Ishikawa (cell line): ENCODE data around the gene GPR89A.

Source experiments
- CEBPB ChIP-seq: IDR thresholded peaks from 2 replicates; pipeline ENCODE4 v1.6.1; 2012
- CREB1 ChIP-seq: IDR thresholded peaks from 2 replicates; pipeline ENCODE4 v1.6.1; 2012; ENCODE audit warnings: low read depth
- EGR1 ChIP-seq: IDR thresholded peaks from 2 replicates; pipeline ENCODE4 v1.6.1; 2012
- EP300 ChIP-seq: IDR thresholded peaks from 2 replicates; pipeline ENCODE4 v1.6.1; 2012; ENCODE audit warnings: borderline replicate concordance
- FOXM1 ChIP-seq: IDR thresholded peaks from 2 replicates; pipeline ENCODE4 v1.6.1; 2012; ENCODE audit warnings: low read depth, borderline replicate concordance
- MAX ChIP-seq: IDR thresholded peaks from 2 replicates; pipeline ENCODE4 v1.6.1; 2012
- NFIC ChIP-seq: IDR thresholded peaks from 2 replicates; pipeline ENCODE4 v1.6.1; 2012
- RAD21 ChIP-seq: IDR thresholded peaks from 2 replicates; pipeline ENCODE4 v1.6.1; 2012; ENCODE audit warnings: low read depth
- REST ChIP-seq: IDR thresholded peaks from 2 replicates; pipeline ENCODE4 v1.6.1; 2012; ENCODE audit warnings: low read depth, mild to moderate bottlenecking
- TAF1 ChIP-seq: IDR thresholded peaks from 2 replicates; pipeline ENCODE4 v1.6.1; 2012; ENCODE audit warnings: low read depth, mild to moderate bottlenecking
- TCF12 ChIP-seq: IDR thresholded peaks from 2 replicates; pipeline ENCODE4 v1.6.1; 2012; ENCODE audit warnings: low read depth
- TEAD4 ChIP-seq: IDR thresholded peaks from 2 replicates; pipeline ENCODE4 v1.6.1; 2012
- USF1 ChIP-seq: IDR thresholded peaks from 2 replicates; pipeline ENCODE4 v1.6.1; 2012
- YY1 ChIP-seq: IDR thresholded peaks from 2 replicates; pipeline ENCODE4 v1.6.1; 2012; ENCODE audit warnings: low read depth
- ZBTB7A ChIP-seq: IDR thresholded peaks from 2 replicates; pipeline ENCODE4 v1.6.1; 2012; ENCODE audit warnings: low read depth

GPR89A gene

GRCh38 chr1:145711213-145711651 lies 103.4 kb downstream of the GPR89A start:
- TF ChIP-seq TAF1 = no peak
- no peak for TF ChIP-seq ZBTB7A
- TF ChIP-seq YY1 = no peak
- no peak for TF ChIP-seq REST
- TF ChIP-seq CEBPB = no peak
- 0 out of 2 replicates have a peak, but pooled peaks have one; percentile 28 for TF ChIP-seq USF1
- TF ChIP-seq RAD21 = no peak
- no peak for TF ChIP-seq EGR1
- no peak for TF ChIP-seq FOXM1
- peak; percentile 57 for TF ChIP-seq TEAD4
- TF ChIP-seq TCF12 = peak; percentile 53; the same call in 1 of the 2 replicates
- no peak for TF ChIP-seq CREB1
- peak; percentile 37; the same call in 1 of the 2 replicates for TF ChIP-seq EP300
- TF ChIP-seq MAX = no peak
- TF ChIP-seq NFIC = peak; percentile 53

- no peak for TF ChIP-seq RAD21
- no peak for TF ChIP-seq FOXM1
Measured at GRCh38 chr1:145714524-145715111, 106.8 kb downstream of the GPR89A start.

GRCh38 chr1:145716641-145717345 lies 109.0 kb downstream of the GPR89A start:
- TF ChIP-seq TCF12 = no peak

- no peak for TF ChIP-seq CEBPB
- no peak for TF ChIP-seq EGR1
- TF ChIP-seq RAD21 = no peak
- TF ChIP-seq CREB1 = no peak
- no peak for TF ChIP-seq USF1
- no peak for TF ChIP-seq ZBTB7A
- no peak for TF ChIP-seq REST
- TF ChIP-seq TEAD4 = no peak
- TF ChIP-seq NFIC = no peak
- TF ChIP-seq TAF1 = no peak
- no peak for TF ChIP-seq EP300
- no peak for TF ChIP-seq FOXM1
- TF ChIP-seq TCF12 = no peak
Measured at GRCh38 chr1:145717833-145718232, 110.0 kb downstream of the GPR89A start.

GRCh38 chr1:145719230-145720079 lies 111.7 kb downstream of the GPR89A start, which contains the start of gene CD160:
Gene CD160 (plus strand): TSS chr1:145719499. CDS start chr1:145728328, 8,829 bp downstream.
- TF ChIP-seq EP300 (no peak), NFIC (no peak), REST (no peak), EGR1 (no peak), MAX (no peak), ZBTB7A (no peak)
